Urinary bladder (tissue), 4 donors: Measurements from ENCODE around the gene THSD7B. TPM values are rescaled to one million over a fixed set of nuclear protein-coding genes. Genes with fewer than 3 reads are reported as not detected.
"Not testable (repeated sequence)": the region's sequence is repeated elsewhere in the genome, so short reads cannot be mapped to it uniquely, and the experiment has no call there.

ENCODE experiments used
- DNase-seq: peaks from one replicate; pipeline ENCODE4 v3.0.0-alpha.2; 2015; ENCODE audit errors: extremely low spot score
- H3K27ac ChIP-seq: one replicate; pipeline ENCODE4 v1.5.1; 2013; ENCODE audit warnings: low read depth, mild to moderate bottlenecking, moderate library complexity
- H3K36me3 ChIP-seq: one replicate; pipeline ENCODE4 v1.6.1; 2013; ENCODE audit warnings: mild to moderate bottlenecking, moderate library complexity; ENCODE audit not compliant: insufficient read depth
- H3K4me1 ChIP-seq: one replicate; pipeline ENCODE4 v1.6.1; 2013; ENCODE audit warnings: mild to moderate bottlenecking, moderate library complexity; ENCODE audit not compliant: insufficient read depth
- H3K4me3 ChIP-seq: one replicate; pipeline ENCODE4 v1.5.1; 2013; ENCODE audit warnings: low read depth, low read length
- WGBS: extraction: QIAGEN DNeasy Blood & Tissue Kit; methylation state at CpG from one replicate; pipeline ENCODE4 v1.1.7; 2013; 5-methylcytosine and 5-hydroxymethylcytosine counted together
- polyA plus RNA-seq: library from polyadenylated mRNA; stranded (reverse); fragments of 200-250 nt; gene quantifications from one replicate; pipeline ENCODE4 v1.2.3, GENCODE V29; 2013
- total RNA-seq: library from RNA; depleted of rRNA; stranded (reverse); fragments of >200 nt; gene quantifications from one replicate; pipeline ENCODE4 v1.2.3, GENCODE V29; 2014
- donor health status: healthy with polysubstance abuse.
- donor health status: healthy.

THSD7B gene
- total and polyA plus RNA-seq, 2 donors: 0.11 to 4.0 TPM

- DNase-seq: no peak
- no peaks in the 10 kb centered on the region for H3K4me1 ChIP-seq
- H3K27ac ChIP-seq: no peak overlapping the region
- WGBS: 82% methylated on average over 5 of the region's 5 CpGs
- no peaks in the 10 kb centered on the region for H3K36me3 ChIP-seq
- no peak overlapping the region for H3K4me3 ChIP-seq
Observed at GRCh38 chr2:137048455-137048854, 283.1 kb downstream of the THSD7B start.

DNA sequence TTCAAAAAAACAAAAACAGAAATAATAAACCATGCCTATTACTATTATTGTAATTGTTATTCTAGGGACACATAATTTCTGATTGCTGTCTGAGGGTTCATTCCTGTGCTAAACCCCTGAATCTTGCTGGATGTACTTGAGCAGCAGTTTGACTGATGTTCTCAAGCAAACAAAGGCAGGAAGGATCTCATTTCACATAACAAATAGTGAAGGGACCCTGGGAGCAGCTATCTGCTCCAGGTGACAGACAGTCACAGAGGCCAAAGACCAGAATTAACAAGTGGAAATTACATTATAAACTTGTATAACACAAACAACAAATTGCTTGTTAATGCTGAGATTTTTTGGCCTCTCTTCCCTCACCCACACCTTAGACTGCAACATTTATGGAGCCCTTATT lies 284.2 kb downstream of the THSD7B start:
- H3K4me3 ChIP-seq: no peak overlapping the region
- H3K36me3 ChIP-seq: no peaks in the 10 kb centered on the region
- no peak for DNase-seq
- H3K27ac ChIP-seq: no peak overlapping the region
- no peaks in the 10 kb centered on the region for H3K4me1 ChIP-seq

DNA sequence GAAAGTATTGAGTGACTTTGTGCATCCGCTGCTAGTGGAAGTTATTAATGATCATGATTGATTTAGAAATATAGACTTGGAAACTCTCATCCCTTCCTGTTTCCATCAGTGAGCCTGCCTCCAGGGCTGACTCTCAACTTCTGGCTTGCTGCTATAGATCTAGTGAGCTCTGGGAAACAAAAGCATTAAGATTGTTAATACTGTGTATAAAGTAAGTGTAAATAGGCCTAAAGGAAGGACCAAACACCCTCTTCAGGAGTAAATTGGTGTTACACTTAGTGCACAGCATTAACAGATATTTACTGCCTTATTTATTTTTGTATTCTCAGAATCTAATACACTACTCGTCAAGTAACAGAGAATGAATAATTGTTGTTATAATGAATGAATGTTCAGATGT lies 285.6 kb downstream of the THSD7B start:
- H3K36me3 ChIP-seq: no peaks in the 10 kb centered on the region
- no peak overlapping the region for H3K27ac ChIP-seq
- no peak overlapping the region for H3K4me3 ChIP-seq
- DNase-seq: no peak
- no peaks in the 10 kb centered on the region for H3K4me1 ChIP-seq
- WGBS: 86% methylated on average over 2 of the region's 2 CpGs

DNA sequence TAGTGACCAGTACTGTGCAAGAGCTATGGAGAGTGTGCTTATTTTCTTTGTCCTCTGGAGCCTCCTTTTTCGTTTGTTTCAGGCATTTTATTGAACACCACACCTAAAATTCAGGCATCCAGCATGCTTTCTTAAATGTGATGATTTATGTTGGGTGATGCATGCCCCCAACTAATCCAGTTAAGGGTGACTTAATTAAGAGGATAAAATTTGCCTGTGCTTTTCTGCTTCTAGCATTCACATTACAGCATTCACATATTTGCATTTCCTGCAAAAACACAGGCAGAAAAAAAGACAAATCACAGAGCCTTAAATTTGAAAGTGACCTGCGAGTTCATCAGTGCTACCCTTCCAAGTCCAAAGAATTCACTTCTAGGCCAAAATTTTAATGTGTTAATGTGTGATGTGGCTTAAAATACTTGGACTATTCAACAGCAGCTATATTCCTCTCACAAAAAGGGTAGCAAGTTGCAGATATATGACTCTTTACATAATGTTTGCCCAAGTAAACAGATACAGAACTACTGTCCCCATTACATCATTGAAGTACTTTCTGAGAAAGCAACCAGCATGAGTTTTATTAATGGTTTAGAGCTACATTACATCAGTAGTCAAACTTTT lies 286.5 kb downstream of the THSD7B start:
- Histone ChIP-seq H3K4me1 (no peaks in the 10 kb centered on the region), H3K27ac (no peak overlapping the region), H3K36me3 (no peaks in the 10 kb centered on the region), H3K4me3 (no peak overlapping the region)
- no peak for DNase-seq
- 47% methylated on average over 2 of the region's 2 CpGs for WGBS

DNA sequence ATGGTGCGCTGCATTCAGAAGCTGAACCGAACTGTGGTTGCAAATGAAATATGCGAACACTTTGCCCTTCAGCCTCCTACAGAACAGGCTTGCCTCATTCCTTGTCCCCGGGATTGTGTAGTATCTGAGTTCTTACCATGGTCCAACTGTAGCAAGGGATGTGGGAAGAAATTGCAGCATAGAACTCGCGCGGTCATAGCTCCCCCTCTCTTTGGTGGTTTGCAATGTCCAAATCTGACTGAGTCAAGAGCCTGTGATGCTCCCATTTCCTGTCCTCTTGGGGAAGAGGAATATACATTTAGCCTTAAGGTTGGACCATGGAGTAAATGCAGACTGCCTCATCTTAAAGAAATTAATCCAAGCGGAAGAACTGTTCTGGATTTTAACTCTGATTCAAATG lies 291.4 kb downstream of the THSD7B start:
- H3K36me3 ChIP-seq: no peaks in the 10 kb centered on the region
- DNase-seq: no peak
- WGBS: 90% methylated on average over 8 of the region's 8 CpGs
- no peak overlapping the region for H3K4me3 ChIP-seq
- H3K4me1 ChIP-seq: no peaks in the 10 kb centered on the region
- H3K27ac ChIP-seq: no peak overlapping the region

DNA sequence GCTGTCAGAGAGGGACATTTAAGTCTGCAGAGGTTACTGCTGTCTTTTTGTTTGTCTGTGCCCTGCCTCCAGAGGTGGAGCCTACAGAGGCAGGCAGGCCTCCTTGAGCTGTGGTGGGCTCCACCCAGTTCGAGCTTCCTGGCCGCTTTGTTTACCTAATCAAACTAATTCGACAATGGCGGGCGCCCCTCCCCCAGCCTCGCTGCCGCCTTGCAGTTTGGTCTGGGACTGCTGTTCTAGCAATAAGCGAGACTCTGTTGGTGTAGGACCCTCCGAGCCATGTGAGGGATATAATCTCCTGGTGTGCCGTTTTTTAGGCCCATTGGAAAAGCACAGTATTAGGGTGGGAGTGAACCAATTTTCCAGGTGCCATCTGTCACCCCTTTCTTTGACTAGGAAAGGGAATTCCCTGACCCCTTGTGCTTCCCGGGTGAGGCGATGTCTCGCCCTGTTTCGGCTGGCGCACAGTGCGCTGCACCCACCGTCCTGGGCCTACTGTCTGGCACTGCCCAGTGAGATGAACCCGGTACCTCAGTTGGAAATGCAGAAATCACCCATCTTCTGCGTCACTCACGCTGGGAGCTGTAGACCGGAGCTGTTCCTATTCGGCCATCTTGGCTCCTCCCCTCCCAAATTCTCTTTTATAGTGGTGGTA lies 310.9 kb downstream of the THSD7B start:
- H3K4me1 ChIP-seq, H3K4me3 ChIP-seq, H3K27ac ChIP-seq, H3K36me3 ChIP-seq, DNase-seq: not testable (repeated sequence)
- 95% methylated on average over 22 of the region's 22 CpGs for WGBS

DNA sequence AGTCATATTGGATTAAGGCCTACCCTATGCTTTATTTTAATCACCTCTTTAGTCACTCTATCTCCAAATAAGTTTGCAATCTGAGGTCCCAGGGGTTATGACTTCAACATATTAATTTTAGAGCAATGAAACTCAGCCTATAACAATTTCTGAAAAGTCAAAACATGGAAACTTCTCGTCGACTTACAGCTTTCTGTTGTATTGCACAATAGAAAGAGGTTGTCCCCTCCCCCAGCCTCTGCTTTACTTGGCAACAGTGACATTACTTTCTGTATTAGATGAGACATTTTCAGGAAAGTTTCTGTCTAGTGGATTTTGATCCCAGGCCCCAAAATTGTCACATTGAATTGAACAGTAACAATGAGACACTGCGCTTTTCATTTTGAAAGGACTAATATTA lies 326.4 kb downstream of the THSD7B start:
- WGBS: 76% methylated on average over 3 of the region's 3 CpGs
- Histone ChIP-seq H3K4me3 (no peak overlapping the region), H3K4me1 (no peaks in the 10 kb centered on the region), H3K36me3 (no peaks in the 10 kb centered on the region), H3K27ac (no peak overlapping the region)
- no peak for DNase-seq

- Histone ChIP-seq H3K27ac (no peak overlapping the region), H3K4me3 (no peak overlapping the region), H3K36me3 (no peaks in the 10 kb centered on the region), H3K4me1 (no peaks in the 10 kb centered on the region)
- 84% methylated on average over 4 of the region's 4 CpGs for WGBS
- no peak for DNase-seq
Observed at GRCh38 chr2:137093116-137093515, 327.8 kb downstream of the THSD7B start.

- Histone ChIP-seq H3K4me3 (no peak overlapping the region), H3K36me3 (no peaks in the 10 kb centered on the region), H3K4me1 (no peaks in the 10 kb centered on the region), H3K27ac (no peak overlapping the region)
- DNase-seq: no peak
Observed at GRCh38 chr2:137096187-137096586, 330.8 kb downstream of the THSD7B start.

DNA sequence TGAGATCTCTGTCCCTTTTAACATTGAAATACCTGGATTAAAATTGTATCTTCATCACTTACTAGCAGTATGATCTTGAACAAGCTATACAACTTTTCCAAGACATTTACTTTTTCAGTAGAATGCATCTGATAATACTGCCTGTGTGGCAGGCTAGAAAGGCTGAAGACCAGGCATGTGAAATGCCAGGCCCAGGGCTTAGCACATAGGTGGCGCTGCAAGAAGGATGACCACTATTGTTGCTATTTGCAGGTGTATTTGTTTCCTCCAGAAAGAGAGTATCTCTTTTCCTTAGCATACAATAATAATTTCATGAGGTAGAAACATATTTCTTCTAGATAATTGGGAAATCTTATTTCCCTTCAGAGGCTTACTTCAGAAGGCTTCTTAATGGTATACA lies 331.3 kb downstream of the THSD7B start:
- no peak for DNase-seq
- Histone ChIP-seq H3K27ac (no peak overlapping the region), H3K4me1 (no peaks in the 10 kb centered on the region), H3K36me3 (no peaks in the 10 kb centered on the region), H3K4me3 (no peak overlapping the region)
- WGBS: 0% methylated on average over 1 of the region's 1 CpG

DNA sequence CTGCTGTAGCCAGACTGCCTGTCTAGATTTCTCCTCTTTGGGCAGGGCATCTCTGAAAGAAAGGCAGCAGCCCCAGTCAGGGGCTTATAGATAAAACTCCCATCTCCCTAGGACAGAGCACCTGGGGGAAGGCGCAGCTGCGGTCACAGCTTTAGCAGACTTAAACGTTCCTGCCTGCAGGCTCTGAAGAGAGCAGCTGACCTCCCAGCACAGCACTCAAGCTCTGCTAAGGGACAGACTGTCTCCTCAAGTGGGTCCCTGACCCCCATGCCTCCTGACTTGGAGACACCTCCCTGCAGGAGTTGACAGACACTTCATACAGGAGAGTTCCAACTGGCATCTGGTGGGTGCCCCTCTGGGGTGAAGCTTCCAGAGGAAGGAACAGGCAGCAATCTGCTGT lies 336.5 kb downstream of the THSD7B start:
- not testable (repeated sequence) for DNase-seq, H3K4me1 ChIP-seq, H3K4me3 ChIP-seq, H3K36me3 ChIP-seq, H3K27ac ChIP-seq
- 93% methylated on average over 3 of the region's 3 CpGs for WGBS

DNA sequence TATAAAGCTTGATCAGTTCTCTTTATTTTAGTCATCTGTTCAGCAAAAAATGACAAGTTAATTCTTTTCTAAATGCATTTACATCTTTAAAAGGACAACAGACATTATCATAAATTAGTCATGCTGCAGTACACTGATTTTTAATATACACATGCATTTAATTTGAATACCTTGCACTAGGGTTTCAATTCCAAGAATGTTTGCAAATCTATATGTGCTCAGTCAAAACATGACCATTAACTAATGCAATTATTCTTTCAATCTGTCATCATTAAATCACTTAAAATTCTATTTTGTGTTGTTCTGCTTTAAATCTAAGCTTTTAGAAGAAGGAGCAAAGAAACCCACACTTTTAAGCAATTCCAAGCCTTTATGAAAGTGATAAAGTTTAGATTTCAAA lies 342.6 kb downstream of the THSD7B start:
- Histone ChIP-seq H3K4me3 (no peak overlapping the region), H3K36me3 (no peaks in the 10 kb centered on the region), H3K27ac (no peak overlapping the region), H3K4me1 (no peaks in the 10 kb centered on the region)
- no peak for DNase-seq

DNA sequence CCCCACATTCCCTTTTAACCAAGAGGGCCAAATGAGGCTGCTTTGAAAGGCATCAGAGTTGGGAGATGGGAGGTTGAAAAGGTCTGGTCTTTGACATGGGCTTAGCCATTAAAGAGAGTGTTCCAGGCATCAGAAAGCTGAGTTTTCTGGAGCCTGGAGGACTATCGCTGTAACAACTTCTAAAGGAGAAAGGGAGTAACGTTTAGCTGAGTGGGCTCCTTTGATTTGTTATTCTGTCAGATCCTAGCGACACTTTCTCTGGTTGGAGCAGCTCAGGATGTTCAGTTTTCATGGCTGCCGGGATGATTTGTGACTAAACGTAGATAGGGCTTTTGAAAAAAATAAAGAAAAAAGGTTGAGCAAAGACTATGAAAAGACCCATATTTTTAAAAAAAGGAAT lies 346.6 kb downstream of the THSD7B start:
- Histone ChIP-seq H3K36me3 (no peaks in the 10 kb centered on the region), H3K4me1 (no peaks in the 10 kb centered on the region), H3K4me3 (no peak overlapping the region), H3K27ac (no peak overlapping the region)
- 62% methylated on average over 5 of the region's 5 CpGs for WGBS
- DNase-seq: no peak

DNA sequence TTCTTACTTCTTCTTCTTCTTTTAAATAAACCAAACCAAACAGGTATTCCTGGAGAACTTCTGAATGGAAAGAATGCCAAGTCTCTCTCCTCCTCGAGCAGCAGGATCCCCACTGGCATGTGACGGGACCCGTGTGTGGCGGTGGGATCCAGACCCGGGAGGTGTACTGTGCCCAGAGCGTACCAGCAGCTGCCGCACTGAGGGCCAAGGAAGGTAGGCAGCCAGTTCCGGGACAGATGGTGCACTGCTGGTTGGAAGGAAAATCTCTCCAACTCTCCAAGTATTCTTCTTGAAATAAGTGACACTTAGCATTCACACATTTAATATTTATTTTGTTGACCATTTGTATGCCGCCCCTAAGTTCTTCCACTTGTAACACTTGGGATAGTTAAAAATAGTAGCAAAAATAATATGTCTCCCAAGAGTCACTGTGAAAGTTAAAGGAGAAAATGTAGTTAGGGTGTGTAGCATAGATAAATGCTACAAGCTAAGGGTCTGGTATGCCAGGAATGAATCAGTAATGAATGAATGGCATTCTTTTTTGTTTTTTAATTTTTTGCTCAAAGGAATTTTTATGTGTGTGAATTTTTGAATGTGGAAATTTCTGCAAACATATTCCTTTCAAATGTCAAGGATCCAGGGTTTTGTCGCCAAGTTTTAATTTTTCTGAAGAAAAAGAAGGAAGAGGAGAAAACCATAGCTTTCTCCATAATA lies 349.9 kb downstream of the THSD7B start:
- no peak overlapping the region for H3K27ac ChIP-seq
- no peak overlapping the region for H3K4me3 ChIP-seq
- DNase-seq: no peak
- 86% methylated on average over 10 of the region's 10 CpGs for WGBS
- no peaks in the 10 kb centered on the region for H3K36me3 ChIP-seq
- no peaks in the 10 kb centered on the region for H3K4me1 ChIP-seq
